SK-N-MC (cell line): ENCODE data around the gene HOXC4.

Experiments
- EZH2 ChIP-seq: fragments of 200-600 bp; sonication (generic); IDR thresholded peaks from one replicate; pipeline ENCODE4 v1.6.1; 2017; ENCODE audit warnings: antibody characterized with exemption
- POLR2AphosphoS5 ChIP-seq: IDR thresholded peaks from 2 replicates; pipeline ENCODE4 v1.6.1; 2012; ENCODE audit warnings: mild to moderate bottlenecking, low read depth, low read length, borderline replicate concordance

- TF ChIP-seq POLR2AphosphoS5 (no peak), EZH2 (no peak)
Observed at GRCh38 chr12:54053003-54053750, 458 bp upstream of the HOXC4 start.
